SK-N-DZ (cell line): ENCODE measurements around the gene ELMOD1.

Experiments
- DNase-seq: peaks from one replicate; pipeline ENCODE4 v3.0.0-alpha.2; 2015; ENCODE audit warnings: low spot score

Gene ELMOD1

DNA sequence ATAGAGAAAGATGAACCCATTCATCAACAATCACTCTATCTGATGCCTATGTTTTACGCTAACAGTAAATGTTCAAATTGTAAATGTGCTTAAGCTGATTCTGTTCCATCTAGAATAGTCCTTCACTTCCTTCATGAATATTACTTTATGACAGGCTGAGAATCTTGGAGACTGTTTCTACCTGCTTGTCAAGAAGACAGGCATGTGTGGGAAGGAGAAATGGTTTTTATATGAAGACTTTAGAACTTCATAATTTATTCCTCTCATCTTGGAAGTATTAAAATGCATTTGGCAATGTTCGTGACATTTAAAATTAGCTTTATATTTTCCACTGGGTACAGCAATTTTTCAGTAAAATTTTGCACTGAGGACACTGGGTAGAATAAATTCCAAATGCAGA is 41.0 kb downstream of the ELMOD1 start:
- no peak for DNase-seq

DNA sequence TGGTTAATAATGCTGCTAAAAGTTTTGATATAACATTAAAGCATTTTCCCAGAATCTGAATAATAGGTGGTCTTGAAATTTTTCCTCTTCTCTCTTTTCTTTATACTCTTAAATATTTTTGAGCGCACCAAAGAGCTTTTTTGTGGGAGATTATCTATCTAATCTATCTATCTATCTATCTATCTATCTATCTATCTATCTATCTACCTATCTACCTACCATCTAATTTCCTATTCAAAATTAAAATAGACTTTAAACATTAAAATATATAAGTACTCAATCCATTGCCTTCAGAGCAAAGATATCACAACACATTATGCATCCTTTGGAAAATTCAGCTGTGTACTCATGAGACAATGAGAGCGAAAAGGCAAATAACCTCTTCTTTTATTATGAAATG is 55.8 kb downstream of the ELMOD1 start:
- DNase-seq = no peak

DNA sequence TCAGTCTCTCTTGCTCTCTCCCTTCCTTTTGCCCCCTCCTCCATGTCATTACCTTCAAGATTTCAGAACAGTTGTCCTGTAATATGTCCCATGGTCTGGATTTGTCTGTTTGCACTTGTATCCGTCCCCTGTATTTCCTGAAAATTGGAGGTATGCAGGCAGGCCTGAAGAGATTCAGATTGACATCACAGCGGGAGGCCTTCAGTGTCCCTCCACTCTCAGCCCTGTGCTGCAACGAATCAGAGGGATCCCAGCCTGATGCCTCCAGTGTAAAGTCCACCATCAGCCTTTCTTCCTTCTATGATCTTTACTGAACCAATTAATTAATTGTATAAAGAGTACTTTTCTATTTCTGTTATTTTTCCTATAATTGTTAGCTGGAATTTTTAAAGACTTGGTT is 57.3 kb downstream of the ELMOD1 start:
- no peak for DNase-seq

DNA sequence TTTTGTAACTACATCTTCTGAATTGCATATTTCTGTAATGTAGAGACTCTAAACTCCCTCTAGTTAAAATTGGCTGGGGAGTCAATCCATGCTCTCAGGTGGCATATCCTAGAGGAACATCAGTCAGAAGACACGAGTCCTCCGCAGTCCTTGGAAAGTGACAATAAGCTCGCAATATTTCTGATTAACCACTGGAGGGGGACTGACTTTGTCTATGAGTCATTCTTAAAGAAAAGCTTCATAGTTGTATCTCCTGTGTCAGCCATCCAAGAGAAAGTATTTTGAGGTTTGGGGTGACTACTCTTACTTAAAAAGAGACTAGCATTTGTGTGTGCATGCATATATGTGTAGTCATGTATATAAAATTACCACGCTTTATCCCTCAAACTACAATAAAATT is 60.7 kb downstream of the ELMOD1 start:
- DNase-seq = no peak

DNA sequence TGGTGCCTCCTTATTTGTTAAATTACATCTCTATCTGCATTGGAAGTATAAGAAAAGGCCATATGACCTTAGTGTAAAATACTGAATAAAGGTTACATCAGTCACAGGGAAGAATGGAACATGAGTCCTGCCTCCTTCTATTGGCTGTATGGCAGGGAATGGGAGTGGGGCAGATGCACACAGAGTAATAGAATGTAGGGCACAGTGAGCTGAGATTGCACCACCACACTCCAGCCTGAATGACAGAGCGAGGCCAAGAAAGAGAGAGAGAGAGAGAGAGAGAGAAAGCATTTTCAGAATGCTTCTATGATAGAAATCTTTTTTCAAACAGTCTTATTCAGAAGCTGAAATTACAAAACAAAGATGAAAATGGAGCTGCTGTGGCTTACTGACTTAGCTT is 62.1 kb downstream of the ELMOD1 start:
- DNase-seq = no peak

DNA sequence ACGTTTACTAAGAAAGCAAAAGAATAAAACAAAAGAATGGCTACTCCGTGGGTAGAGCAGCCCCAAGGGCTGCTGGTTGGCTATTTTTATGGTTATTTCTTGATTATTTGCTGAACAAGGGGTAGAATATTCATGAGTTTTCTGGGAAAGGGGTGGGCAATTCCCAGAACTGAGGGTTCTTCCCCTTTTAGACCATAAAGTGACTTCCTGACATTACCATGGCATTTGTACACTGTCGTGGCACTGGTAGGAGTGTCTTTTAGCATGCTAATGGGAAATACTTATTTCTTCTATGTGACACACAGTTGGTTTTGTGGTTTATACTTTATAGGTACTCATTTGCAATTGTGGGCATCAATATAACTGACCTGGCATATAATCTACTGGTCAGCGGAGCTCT is 64.7 kb downstream of the ELMOD1 start:
- no peak for DNase-seq

DNA sequence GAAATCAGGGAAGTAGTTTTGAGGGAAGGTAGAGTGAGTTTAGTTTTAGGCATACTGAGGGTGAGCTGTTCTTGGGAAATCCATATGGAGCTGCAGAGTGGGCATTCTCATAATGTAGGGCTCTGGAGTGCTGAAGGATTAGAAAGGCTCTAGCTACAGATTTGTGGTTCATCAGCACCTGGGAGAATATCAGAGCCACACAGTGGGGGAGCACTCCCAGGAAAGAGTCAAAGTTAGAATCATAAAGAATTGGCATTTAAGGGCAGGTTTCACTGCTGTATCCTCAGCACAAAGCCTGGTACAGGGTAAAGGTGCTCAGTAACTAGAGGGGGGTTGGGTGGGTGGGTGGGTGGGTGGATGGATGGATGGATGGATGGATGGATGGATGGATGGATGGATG is 68.4 kb downstream of the ELMOD1 start:
- no peak for DNase-seq

DNA sequence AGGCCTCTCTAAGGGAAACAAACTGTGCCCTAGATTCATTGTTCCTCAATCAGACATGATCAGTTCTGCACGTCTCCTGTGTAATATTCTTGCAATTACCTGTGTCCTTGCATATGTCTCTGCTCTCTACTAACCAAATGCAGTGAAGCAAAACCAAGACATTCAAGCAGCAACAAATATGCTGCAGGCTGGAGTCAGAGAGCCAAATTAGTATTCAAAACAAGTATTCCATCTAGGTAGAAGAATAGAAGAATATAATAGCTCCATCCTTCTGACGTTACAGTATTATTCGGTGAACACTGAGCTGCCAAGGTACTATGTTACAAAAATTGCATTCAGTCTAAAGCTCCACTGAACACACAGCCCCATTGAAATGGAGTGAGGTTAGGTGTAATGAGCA is 69.1 kb downstream of the ELMOD1 start:
- DNase-seq = no peak

DNA sequence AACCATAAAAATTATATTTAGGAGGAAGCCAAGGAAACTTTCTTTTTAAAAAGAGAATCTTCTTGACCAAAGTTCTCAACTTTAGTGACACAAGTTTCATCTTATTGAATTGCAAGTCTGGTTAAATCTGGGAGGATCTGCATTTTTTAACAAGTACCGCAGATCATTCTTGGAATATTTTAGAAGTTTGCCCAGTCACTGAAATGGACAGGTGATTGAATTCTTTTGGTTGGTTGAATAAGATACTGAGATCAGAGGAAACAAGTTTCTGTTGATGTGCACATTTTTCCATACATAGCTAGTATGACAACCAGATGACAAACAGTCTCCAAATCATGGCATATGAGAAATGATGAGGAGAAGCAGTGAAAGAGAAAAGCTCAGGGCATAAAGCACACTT is 70.7 kb downstream of the ELMOD1 start:
- DNase-seq = no peak

DNA sequence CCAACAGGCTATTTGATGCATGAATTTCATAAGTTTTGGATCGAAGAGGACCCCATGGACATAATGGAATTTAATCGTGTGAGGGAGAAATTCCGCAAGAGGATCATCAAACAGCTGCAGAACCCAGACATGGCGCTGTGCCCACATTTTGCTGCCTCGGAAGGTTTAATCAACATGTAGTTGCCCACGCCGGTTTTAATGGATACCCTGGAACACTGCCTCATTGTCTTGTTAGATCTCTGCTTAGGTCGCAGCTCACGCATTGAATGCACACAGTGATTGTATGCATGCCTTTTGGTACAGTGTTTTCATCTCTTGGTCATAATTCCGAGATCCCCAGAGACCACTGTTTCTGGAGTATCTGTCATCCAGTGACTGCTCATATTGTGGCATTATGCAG is 74.1 kb downstream of the ELMOD1 start:
- no peak for DNase-seq

DNA sequence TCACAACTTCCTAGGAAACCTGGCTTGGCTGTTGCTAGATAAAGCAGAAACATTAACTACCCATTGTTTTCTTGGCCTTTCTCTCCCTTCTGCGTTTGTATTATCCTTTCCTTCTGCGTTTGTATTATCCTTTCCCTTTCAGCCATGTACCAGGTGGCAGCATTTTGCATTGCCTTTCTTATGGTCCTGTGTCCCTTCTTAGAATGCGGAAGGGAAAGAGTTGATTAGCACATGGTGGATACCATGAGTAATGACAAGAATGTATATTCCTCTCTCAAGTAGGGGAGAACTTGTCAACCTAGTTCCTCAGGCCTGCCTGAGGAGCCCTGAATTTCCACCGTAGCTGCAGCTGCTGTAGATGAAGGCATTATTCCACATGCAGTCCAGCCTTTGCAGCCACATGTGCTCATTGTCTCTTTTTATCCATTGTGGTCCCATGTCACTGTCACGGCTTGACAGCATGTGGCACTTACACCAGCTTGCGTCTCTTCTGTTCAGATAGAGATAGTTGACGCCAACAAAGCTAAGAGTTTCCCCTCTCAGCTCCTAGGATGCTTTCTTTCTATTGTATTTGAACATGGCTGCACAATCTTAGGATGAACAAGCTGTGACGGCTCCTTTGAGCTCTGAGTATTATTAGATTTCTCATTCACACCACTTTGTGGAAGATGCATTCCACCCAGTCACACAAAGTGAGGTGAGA is 76.1 kb downstream of the ELMOD1 start:
- DNase-seq = no peak

DNA sequence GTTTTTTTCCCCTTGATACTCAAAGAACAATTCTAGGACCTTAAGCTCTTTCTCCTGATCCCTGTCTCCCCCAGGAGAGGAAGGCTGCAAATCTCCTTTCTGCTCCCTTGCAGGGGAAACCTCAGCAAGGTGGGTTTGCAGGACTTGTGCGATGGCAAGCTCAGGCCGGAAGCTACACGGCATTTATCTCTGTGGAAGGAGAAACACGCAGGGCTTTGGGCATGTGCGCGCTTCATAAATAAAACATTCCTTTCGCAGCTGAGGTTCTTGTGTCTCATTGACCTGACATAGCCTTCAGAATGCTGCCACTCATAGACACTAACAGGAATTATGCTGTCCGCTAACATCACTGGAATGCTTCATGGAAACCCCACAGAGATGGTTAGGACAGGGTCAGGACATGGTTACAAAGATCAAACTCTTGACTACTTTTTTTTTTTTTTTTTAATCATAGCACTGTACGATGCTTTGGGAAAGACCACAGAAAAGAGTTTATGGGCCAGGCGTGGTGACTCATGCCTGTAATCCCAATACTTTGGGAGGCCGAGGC is 78.3 kb downstream of the ELMOD1 start:
- no peak for DNase-seq

DNA sequence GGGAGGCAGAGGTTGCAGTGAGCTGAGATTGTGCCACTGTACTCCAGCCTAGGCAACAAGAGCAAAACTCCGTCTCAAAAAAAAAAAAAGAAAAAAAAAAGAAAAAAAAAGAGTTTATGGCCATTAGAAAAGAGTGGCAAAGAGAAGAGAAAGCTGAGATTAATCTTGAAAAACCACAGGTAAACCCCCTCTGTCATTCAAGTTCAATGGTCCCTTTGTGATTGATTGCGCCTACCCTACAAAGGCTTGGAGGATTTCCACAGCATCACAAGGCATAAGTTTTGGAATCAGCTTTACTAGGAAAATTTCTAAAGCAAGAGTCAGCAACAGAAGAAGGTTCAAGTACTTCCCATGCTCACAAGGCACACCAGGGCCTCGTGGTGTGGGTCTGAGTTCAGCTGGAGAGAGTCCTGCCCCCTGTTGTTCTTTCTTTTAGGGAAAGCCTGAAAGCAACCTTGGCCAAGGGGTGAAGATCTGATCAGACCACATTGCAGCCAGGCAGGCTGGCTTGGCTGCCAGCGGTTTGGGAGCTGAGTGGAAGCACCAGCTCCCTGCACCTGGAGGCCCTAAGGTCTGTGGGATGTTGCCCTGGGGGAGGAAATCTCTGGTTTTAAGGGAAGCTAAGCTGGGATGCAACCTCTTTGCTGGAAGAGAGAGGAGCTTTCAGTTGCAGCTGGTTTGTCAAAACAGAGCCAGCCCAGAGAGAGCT is 79.1 kb downstream of the ELMOD1 start:
- no peak for DNase-seq

DNA sequence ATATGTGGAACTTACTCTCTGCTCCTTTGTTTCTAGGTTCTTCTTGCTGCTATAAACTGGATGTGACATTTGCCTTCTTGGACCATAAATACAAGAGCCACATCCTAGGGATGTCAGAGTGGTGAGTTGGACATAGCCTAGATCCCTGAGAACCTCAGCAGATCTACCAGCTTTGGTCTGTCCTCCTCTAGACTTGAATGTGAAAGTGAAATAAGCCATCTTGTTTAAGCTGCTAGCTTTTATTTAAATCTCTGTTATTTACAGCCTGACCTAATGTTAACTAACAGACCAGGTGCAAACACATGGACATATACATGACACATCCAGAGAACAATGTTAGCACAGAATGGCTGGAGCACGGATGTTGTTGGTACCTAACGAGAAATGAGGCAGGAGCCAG is 85.0 kb downstream of the ELMOD1 start:
- DNase-seq = no peak

DNA sequence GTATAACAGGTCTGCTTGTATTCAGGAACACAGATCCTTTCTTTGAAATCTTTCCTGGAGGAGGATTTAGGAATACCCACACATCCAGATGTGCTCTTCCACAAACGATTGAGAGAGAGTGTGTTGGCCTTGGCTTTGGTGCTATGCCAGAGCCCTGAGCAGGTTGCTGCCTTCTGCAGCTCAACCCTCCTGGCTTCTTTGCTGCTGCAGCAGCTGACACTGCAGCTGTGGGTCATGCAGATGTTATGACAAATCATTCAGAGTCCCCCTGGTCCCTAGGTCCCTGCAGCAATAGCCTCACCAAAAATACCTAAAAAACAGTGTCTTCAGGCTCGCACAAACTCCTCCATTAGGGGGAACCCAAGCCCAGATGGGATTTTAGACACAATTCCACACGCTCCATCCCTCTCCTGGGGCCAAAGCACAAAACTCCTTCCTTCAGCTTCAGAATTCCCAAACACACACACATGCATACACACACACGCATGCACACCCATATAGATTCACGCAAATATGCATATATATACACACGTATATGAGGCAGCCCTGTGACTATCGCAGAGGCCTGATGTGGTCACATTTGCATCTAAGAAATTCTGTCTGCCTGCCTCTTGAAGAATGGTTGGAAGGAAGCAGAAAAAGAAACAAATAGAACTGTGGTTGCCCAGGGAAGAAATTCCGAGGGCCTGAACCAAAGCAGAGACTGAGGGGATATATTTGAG is 85.5 kb downstream of the ELMOD1 start:
- no peak for DNase-seq

DNA sequence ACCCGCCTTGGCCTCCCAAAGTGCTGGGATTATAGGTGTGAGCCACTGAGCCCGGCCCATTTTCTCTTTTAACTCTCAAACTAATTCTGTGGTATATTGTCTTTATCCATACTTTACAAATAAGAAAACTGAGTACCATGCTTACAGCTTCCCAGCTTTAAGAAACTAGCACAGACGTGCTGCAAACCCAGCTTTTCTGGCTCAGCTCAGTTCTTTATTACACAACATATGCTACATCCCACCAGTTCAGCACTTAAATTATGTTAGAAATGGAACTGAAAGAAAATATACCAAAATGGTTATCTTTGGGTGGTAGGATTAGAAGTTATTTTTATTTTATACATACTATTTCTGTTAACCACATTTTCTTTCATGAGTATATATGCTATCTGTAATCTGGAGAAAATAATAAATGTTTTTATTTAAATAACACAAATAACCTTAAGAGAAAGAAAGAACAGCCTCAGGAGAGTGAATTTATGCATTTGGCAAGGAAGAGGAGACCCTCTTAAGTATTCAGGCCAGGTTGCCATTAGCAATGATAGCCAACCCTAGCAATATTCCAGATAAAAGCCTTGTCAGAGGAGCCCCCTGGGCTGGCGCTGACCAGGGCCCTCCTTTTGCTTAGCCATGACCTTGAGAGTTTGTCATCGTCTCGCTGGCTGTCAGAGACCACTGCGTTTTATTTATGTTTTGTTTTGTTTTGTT is 87.1 kb downstream of the ELMOD1 start:
- DNase-seq = no peak

DNA sequence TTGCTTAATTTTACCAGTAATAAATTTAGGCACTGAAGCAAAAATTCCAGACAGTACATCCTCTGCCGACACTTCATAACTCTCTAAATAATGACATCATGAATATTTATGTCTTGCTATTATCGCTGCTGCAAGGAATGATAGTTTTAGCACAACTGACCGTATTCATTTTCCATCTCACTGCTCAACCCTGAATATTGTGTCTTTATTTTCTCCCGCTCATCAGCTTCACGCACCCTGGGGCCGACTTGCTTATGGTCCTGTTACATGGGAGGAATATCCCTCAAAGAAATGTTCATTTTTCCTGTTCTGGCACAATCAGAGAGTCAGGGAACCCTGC is 87.7 kb downstream of the ELMOD1 start:
- DNase-seq = no peak

DNA sequence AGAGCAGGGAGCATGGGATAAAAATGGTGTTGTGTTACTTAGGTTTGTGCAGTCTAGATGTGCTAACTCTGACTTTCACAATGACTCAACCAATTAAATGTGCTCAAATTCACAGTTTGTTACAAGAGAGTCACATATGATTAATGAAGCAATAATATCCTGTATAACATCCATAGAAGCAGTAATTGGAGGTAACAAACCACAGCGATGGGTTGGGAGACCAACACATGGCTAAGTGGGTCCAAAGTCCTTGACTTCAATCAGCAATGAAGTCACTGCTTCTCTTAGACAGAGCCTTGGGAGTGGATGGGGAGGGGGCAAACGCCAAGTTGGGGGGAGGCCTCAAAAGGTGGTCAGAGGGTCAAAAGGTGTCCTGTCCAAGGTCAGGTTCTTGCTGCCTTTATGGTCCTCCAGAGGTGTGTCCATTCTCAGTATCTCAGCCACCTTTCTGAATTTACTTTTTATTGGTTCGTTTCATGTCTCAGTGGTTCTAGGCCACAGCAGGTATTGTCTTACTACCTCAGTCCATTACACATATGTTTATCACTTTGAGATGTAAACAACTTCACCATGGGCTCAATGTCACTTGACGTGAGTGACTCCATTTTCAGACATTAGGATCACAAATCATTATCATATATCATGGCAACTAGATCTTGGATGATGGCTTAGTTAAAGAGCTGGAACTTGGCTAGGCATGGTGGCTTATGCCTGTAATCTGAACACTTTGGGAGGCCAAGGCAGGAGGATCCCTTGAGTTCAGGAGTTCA is 88.5 kb downstream of the ELMOD1 start:
- no peak for DNase-seq

DNA sequence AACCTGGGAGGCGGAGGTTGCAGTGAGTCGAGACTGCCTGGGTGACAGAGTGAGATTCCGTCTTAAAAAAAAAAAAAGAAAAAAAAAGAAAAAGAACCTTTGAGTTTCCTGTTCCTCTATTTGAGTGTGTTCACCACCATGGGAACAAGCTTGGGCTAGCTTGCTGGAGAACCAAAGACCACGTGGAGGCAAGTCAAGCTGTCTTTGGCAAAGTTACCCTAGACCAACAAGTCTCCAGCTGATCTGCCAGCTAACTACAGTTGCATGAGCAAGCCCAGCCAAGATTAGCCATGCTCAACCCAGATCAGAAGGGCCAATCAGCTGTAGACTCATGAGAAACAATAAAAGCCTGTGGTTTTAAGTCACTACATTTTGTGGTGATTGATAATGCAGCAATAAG is 91.2 kb downstream of the ELMOD1 start:
- no peak for DNase-seq

DNA sequence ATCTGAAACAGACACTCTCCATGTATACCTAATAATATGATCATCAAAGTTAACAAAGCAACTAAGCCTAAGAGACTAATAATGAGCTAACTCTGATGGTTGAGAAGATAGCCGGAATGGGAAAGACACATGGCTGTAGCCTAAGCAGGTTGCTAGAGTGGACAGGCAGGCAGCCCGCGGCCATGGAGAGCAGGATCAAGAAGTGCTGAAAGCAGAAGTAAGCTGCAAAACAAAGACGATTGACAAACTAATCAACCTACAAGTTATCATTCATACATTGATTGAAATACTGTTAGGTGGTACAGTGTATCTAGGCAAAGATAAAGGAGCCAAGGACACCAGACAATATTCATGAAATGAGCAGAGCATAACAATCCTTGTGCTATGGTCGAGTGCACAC is 91.6 kb downstream of the ELMOD1 start:
- no peak for DNase-seq

DNA sequence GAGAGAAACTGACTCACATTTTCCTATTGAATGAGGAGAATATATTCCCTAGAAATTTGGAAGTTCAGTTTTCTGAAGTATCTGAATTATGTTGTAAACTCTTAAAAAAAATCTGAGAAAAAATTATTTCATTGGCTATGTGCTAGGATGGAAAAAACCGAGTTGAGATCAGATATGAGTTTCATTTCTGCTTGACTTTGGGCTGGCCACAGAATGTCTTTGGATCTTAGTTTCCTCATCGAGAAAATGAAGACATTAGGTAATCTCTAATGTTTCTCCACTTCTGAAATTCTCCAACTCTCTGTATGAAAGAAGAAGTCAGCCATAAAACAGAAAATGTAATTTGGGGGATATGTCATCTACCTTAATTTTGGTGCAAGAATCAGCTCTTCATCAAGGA is 92.1 kb downstream of the ELMOD1 start:
- DNase-seq = no peak
